Kidney (tissue), 14 donors: ENCODE data around the gene KIF23. TPM values are rescaled to one million over a fixed set of nuclear protein-coding genes. Genes with fewer than 3 reads are reported as not detected.

Experiments used
- DNase-seq, 5 donors: peaks; one replicate each; pipeline ENCODE4 v3.0.0-alpha.2; 2013 to 2020
- FAIRE-seq: peaks from 2 replicates; lab custom pipeline; 2012; peaks lifted over from hg19 to GRCh38; lab: Jason Lieb, UNC
- H3K27ac ChIP-seq, 2 donors: one replicate each; pipeline ENCODE4 v1.7.0; 2013; ENCODE audit warnings: low read depth in 2 of 2, low read length in 2 of 2, inconsistent platforms in 1 of 2
- H3K27me3 ChIP-seq: one replicate; pipeline ENCODE4 v1.7.1; 2013; ENCODE audit warnings: low read length, inconsistent platforms; ENCODE audit not compliant: control insufficient read depth, insufficient read depth
- H3K36me3 ChIP-seq, 3 donors: one replicate each; pipeline versions ENCODE4 v1.7.0 to v1.7.1; 2013; ENCODE audit warnings: low read length in 3 of 3, control low read depth in 1 of 3, inconsistent platforms in 1 of 3; ENCODE audit not compliant: insufficient read depth in 3 of 3, control insufficient read depth in 2 of 3
- H3K4me1 ChIP-seq, 3 donors: one replicate each; pipeline versions ENCODE4 v1.7.0 to v1.7.1; 2013; ENCODE audit warnings: low read length in 3 of 3, inconsistent platforms in 1 of 3, low read depth in 1 of 3; ENCODE audit not compliant: control insufficient read depth in 2 of 3, insufficient read depth in 2 of 3
- H3K4me3 ChIP-seq, 3 donors: one replicate each; pipeline versions ENCODE4 v1.7.0 to v1.8.1; 2013; ENCODE audit warnings: low read length in 3 of 3, control low read depth in 1 of 3, inconsistent platforms in 1 of 3
- H3K9ac ChIP-seq, 3 donors: one replicate each; pipeline versions ENCODE4 v1.7.0 to v1.7.1; 2013; ENCODE audit warnings: low read length in 3 of 3, control low read depth in 1 of 3, inconsistent platforms in 1 of 3
- H3K9me3 ChIP-seq, 3 donors: one replicate each; pipeline versions ENCODE4 v1.7.0 to v1.7.1; 2013; ENCODE audit warnings: low read length in 3 of 3, control low read depth in 1 of 3, inconsistent platforms in 1 of 3; ENCODE audit not compliant: control insufficient read depth in 2 of 3, insufficient read depth in 1 of 3
- intact Hi-C: fragments of 100-400 bp; cut with DNase I; formaldehyde crosslinking; loops from one replicate; pipeline ENCODE4 v1.11.1; 2022
- polyA plus RNA-seq: library from polyadenylated mRNA; stranded (reverse); fragments of 350-450 nt; fragmentation: Illumina TruSeq; extraction: RNeasy Lipid Tissue Mini Kit (QIAGEN cat#74804); gene quantifications from one replicate; pipeline ENCODE4 v1.2.3, GENCODE V29; 2014; ENCODE audit warnings: low read depth, low replicate concordance; ENCODE audit not compliant: insufficient read depth
- total RNA-seq: library from RNA; stranded (reverse); fragmentation: NEBNext Ultra II Directional; extraction: Animal tissue kit (Norgen Biotek cat#: 25700); gene quantifications from one replicate; pipeline ENCODE4 v1.2.1, GENCODE V29; 2021
- TF ChIP-seq, protein P1 (sequence below): IDR thresholded peaks from 3 replicates; pipeline ENCODE4 v1.5.1; 2012; ENCODE audit warnings: mild to moderate bottlenecking, moderate library complexity, borderline replicate concordance; ENCODE audit not compliant: insufficient read depth; ENCODE audit errors: extremely low read depth
- donor health status: control.
- donor health status: control.
- donor health status: control.
- donor health status: control.
- donor health status: control.
- donor health status: DM: yes; HTN: yes; CAD: no.
- donor health status: Normal renal cell carcinoma (clear cell type).

KIF23 gene
- total and polyA plus RNA-seq, 2 donors from 2014 or later: 2.5 to 3.6 TPM

DNA sequence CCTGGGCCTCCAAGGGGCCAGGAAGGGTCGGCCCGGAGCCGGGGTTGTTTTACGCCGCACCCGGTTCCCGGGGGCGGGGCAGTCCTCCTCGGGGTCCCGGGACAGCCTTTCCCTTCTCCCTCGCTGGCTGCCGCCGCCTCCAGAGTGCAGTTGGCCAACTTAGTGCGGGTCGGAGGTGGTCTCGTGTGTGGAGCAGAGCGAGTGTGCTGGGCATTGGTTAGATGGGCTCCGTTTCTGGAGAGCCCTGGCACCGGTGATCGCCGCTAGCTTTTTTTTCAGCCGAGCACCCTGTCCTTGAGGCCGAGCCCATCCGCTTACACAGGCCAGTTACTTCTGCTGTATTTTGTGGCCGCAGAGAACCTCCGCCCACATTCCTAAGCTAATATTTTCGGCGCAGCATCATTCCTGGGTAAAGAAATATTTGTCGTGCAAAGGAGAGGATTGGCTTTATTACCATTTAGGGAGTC is 585 bp downstream of the KIF23 start:
- no peaks in the 10 kb centered on the region for H3K36me3 ChIP-seq
- TF ChIP-seq, protein P1, sequence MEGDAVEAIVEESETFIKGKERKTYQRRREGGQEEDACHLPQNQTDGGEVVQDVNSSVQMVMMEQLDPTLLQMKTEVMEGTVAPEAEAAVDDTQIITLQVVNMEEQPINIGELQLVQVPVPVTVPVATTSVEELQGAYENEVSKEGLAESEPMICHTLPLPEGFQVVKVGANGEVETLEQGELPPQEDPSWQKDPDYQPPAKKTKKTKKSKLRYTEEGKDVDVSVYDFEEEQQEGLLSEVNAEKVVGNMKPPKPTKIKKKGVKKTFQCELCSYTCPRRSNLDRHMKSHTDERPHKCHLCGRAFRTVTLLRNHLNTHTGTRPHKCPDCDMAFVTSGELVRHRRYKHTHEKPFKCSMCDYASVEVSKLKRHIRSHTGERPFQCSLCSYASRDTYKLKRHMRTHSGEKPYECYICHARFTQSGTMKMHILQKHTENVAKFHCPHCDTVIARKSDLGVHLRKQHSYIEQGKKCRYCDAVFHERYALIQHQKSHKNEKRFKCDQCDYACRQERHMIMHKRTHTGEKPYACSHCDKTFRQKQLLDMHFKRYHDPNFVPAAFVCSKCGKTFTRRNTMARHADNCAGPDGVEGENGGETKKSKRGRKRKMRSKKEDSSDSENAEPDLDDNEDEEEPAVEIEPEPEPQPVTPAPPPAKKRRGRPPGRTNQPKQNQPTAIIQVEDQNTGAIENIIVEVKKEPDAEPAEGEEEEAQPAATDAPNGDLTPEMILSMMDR: no peak
- intact Hi-C loops: no loop called here
- peaks cover 0 to 4% (median 3%) of the 10 kb centered on the region in 3 donors for H3K4me1 ChIP-seq
- H3K9ac ChIP-seq: peak overlapping the region in 2 of 3 donors; percentile 48 to 57
- DNase-seq (peak; percentile 54 to 84 (median 75)), FAIRE-seq (no peak)
- peak overlapping the region in 1 of 2 donors; percentile 28 for H3K27ac ChIP-seq
- H3K27me3 ChIP-seq: no peaks in the 10 kb centered on the region
- H3K9me3 ChIP-seq: no peaks in the 10 kb centered on the region
- peak overlapping the region; percentile 65 to 76 (median 75) for H3K4me3 ChIP-seq

DNA sequence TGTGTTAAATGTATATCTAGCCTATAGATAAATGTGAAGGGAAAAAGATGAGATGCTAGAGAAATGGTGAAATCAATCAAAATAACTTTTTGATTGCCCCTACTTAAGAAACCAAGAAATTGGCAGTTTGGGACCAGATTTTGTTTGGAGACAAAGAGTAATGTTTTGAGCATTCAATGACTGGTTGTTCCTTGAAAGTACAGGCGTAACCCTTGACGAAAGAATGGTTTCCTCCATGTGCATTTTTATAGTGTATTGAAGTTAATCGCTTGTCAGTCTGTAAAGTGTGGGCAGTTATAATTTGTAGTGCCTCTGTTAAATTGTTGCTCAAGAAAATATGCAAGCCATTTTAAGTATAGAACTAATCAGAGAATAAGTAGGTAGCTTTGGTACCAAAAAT is 1.2 kb downstream of the KIF23 start:
- FAIRE-seq (no peak), DNase-seq (peak in 2 of 5 donors; percentile 13 to 24)
- Histone ChIP-seq H3K4me3 (peak overlapping the region in 1 of 3 donors; percentile 76), H3K27me3 (no peaks in the 10 kb centered on the region), H3K4me1 (peaks cover 0 to 4% (median 3%) of the 10 kb centered on the region in 3 donors), H3K9me3 (no peaks in the 10 kb centered on the region), H3K9ac (peak overlapping the region in 1 of 3 donors; percentile 57), H3K27ac (no peak overlapping the region), H3K36me3 (no peaks in the 10 kb centered on the region)
- TF ChIP-seq, protein P1: no peak
- intact Hi-C loops: no loop called here

DNA sequence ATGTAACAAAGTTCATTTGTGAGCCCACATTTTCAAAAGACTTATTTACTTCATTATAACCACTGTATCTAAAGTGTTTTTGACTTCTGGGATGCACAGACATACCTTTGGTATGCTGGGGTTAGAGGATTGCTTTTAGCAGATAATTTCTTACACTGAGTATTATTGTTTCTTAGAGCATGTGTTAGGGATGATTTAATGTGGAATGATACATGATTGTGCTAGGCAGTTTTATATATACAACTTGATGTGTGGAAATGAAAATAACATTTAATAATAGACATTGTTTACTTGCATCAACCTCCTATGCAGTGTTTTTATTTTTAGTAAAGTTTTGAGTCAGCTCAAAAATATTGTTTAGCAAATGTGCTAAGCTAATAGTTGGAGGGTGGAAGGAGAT is 3.4 kb downstream of the KIF23 start:
- DNase-seq (no peak), FAIRE-seq (no peak)
- intact Hi-C loops: no loop called here
- Histone ChIP-seq H3K9ac (no peak overlapping the region), H3K36me3 (peaks cover 0 to 2% (median 0%) of the 10 kb centered on the region in 3 donors), H3K9me3 (no peaks in the 10 kb centered on the region), H3K4me3 (no peak overlapping the region), H3K27me3 (no peaks in the 10 kb centered on the region), H3K4me1 (peaks cover 0 to 4% (median 3%) of the 10 kb centered on the region in 3 donors), H3K27ac (no peak overlapping the region)
- TF ChIP-seq, protein P1: no peak

DNA sequence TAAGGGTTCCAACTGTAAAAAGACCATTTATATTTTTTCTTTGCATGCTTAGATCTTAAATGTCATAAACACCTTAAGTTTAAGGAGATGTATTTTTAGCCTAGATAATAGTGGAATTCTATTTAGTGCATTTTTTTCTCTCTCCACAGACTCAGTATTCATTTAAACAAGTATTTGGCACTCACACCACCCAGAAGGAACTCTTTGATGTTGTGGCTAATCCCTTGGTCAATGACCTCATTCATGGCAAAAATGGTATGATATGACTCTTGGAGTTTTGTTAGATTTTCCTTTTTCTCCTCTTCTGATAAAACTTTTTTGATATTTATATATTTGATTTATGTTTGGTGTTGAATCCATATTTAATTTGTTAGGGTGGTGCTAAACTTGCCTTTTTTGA is 7.3 kb downstream of the KIF23 start:
- intact Hi-C loops: no loop called here

More for the DNA sequence above, 7.3 kb downstream of the KIF23 start:
- DNase-seq (no peak), FAIRE-seq (no peak)
- TF ChIP-seq, protein P1: no peak
- Histone ChIP-seq H3K4me1 (no peaks in the 10 kb centered on the region), H3K9ac (no peak overlapping the region), H3K27ac (no peak overlapping the region), H3K27me3 (no peaks in the 10 kb centered on the region), H3K9me3 (no peaks in the 10 kb centered on the region), H3K4me3 (no peak overlapping the region), H3K36me3 (peaks cover 0 to 4% (median 2%) of the 10 kb centered on the region in 3 donors)
